Measurements from ENCODE around the gene GUCA1A.

Gene GUCA1A

DNA sequence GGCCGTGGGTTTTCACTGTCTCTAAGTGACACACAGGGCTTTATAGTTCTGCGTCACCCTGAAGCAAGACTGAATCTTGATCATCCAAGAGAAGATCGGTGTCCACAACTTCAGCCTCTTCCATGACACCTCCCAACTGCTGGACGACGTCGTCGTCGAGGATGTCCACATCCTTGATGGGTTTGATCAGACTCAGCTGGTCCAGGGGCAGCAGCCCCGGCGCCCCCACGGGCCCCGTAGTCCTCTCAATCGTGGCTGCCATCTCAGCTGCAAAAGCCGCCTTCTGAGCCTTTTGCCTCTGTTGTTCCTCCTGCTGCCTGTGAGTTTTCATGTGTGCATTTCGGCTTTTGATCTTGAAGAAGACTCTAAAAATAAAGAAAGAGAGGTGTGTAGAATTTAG lies 55.1 kb downstream of the GUCA1A start:
- H3K9me3 ChIP-seq (ENCODE audit: control insufficient read depth in 1 of 2, low read length in 2 of 2), result no peaks in the 10 kb centered on the region
- no peaks in the 10 kb centered on the region for H3K4me1 ChIP-seq (ENCODE audit: control insufficient read depth in 1 of 2, insufficient read depth in 2 of 2, low read length in 2 of 2)
- H3K4me3 ChIP-seq (ENCODE audit: low read depth in 1 of 2, low read length in 2 of 2), result no peak overlapping the region
- H3K36me3 ChIP-seq (ENCODE audit: control insufficient read depth in 1 of 2, insufficient read depth in 2 of 2, low read length in 2 of 2), result peaks cover 11 to 22% of the 10 kb centered on the region in 2 donors
- no peak overlapping the region for H3K27ac ChIP-seq (ENCODE audit: low read length)
- H3K27me3 ChIP-seq (ENCODE audit: low read depth, low read length), result no peaks in the 10 kb centered on the region
